ENCODE results near the gene SIL1. TPM values are rescaled to one million over a fixed set of nuclear protein-coding genes. Genes with fewer than 3 reads are reported as not detected.

The SIL1 gene
- total RNA-seq = 49.6 and 50.4 TPM in 2 replicates

DNA sequence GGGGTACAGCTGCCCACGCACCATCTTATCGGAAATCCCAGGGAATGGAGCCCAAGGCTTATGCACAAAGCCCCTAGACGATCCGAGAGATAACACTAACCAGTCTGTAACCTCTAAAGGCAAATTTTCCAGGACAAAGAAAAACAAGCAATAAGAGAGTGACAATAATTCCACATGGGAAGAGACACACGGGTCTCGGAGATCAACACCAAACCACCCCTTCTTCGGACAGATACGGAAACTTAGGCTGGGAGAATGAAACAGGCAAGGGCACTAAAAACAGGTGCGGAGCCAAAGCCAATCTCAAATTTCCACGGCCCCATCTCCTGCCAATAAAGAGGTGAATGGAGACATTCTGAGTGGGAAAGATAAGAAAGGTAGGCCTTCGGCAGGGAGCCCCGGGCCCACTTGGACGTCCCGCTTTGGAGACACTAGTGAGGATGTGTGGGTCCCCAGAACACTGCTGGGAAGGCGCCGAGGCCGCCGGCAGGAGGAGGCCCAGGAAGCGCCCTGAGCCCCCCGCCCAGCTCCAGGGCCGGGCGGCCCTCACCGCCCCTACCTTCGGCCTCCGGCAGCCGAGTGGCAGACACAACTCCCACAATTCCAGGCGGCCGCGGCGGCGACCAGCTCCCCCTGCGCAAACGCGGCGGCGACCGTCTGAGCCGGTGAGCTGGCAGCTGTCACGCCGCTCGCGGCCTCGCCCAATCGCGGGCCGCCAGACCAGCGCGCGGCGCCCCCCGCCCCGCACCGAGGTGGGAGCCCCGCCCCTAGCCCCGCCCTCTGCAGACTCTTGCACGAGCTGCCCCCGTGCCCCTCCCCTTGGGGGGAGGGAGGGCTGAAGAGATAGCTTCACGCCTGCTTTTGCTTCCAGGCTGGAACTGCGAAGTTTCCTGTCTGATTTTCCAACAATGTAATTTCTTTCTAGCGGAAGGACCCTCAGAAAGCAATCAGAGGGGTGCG, at the start of gene SIL1:
SIL1 (minus strand) TSS at position 659 of the 960 bp plus-strand sequence. CDS start 70,525 bp downstream, outside the sequence.

Other genes with a start within 250 kb of the SIL1 start
- 185 and 316 TPM in 2 replicates for gene MATR3, start 95.4 kb upstream of the SIL1 start, total RNA-seq
- 109 and 120 TPM in 2 replicates for gene PAIP2, start 143.5 kb upstream of the SIL1 start, total RNA-seq
- gene SLC23A1, start 184.9 kb upstream of the SIL1 start, total RNA-seq = not detected in 2 replicates
- gene MZB1, start 191.5 kb upstream of the SIL1 start, total RNA-seq = 0.22 and 0.26 TPM in 2 replicates
- gene PROB1, start 196.7 kb upstream of the SIL1 start, total RNA-seq = 3.7 and 4.1 TPM in 2 replicates
- 9.5 and 12.7 TPM in 2 replicates for gene SPATA24, start 205.7 kb upstream of the SIL1 start, total RNA-seq
- gene DNAJC18, start 241.2 kb upstream of the SIL1 start, total RNA-seq = 7.3 and 7.8 TPM in 2 replicates

Measured in dermis lymphatic vessel endothelial cell (primary cell).